Upper lobe of right lung (tissue), 1 donor: ENCODE results near the gene DIS3L2. TPM values are rescaled to one million over a fixed set of nuclear protein-coding genes. Genes with fewer than 3 reads are reported as not detected.
"Not testable (repeated sequence)": the region's sequence is repeated elsewhere in the genome, so short reads cannot be mapped to it uniquely, and the experiment has no call there.

Source experiments
- ATAC-seq: fragments of 200-7000 bp; cut with Tn5 transposase; one replicate; pipeline ENCODE4 v1.9.1; 2020; ENCODE audit warnings: mild to moderate bottlenecking, moderate library complexity
- DNase-seq: peaks from one replicate; pipeline ENCODE4 v3.0.0-alpha.2; 2020
- H3K27ac ChIP-seq: fragments of 200-600 bp; one replicate; pipeline ENCODE4 v1.8.0; 2022
- H3K27me3 ChIP-seq: fragments of 200-600 bp; one replicate; pipeline ENCODE4 v1.8.0; 2022; ENCODE audit warnings: mild to moderate bottlenecking
- H3K36me3 ChIP-seq: fragments of 200-600 bp; one replicate; pipeline ENCODE4 v1.8.0; 2022
- H3K4me1 ChIP-seq: fragments of 200-600 bp; one replicate; pipeline ENCODE4 v1.8.0; 2022
- H3K4me3 ChIP-seq: fragments of 200-600 bp; one replicate; pipeline ENCODE4 v1.8.0; 2022; ENCODE audit warnings: mild to moderate bottlenecking
- H3K9me3 ChIP-seq: fragments of 200-600 bp; one replicate; pipeline ENCODE4 v1.8.0; 2022
- intact Hi-C: fragments of 100-400 bp; cut with DNase I; formaldehyde crosslinking; loops from one replicate; pipeline ENCODE4 v1.11.0; 2022
- total RNA-seq: library from RNA; stranded (reverse); fragmentation: NEBNext Ultra II Directional; extraction: Animal tissue kit (Norgen Biotek cat#: 25700); gene quantifications from one replicate; pipeline ENCODE4 v1.2.1, GENCODE V29; 2021
- TF ChIP-seq, protein P1 (sequence below): fragments of 200-600 bp; IDR thresholded peaks from one replicate; pipeline ENCODE4 v1.8.0; 2022; ENCODE audit warnings: antibody characterized with exemption
- donor health status: DM: no; HTN: yes; CAD: no; lungs with severe emphysema.

The DIS3L2 gene
- total RNA-seq, 1 donor from 2014 or later: 35.8 TPM

- Histone ChIP-seq H3K27ac (no peak overlapping the region), H3K9me3 (no peaks in the 10 kb centered on the region), H3K27me3 (no peaks in the 10 kb centered on the region), H3K36me3 (peaks cover 39% of the 10 kb centered on the region), H3K4me3 (no peak overlapping the region), H3K4me1 (no peaks in the 10 kb centered on the region)
- no peak for ATAC-seq
- TF ChIP-seq, protein P1, sequence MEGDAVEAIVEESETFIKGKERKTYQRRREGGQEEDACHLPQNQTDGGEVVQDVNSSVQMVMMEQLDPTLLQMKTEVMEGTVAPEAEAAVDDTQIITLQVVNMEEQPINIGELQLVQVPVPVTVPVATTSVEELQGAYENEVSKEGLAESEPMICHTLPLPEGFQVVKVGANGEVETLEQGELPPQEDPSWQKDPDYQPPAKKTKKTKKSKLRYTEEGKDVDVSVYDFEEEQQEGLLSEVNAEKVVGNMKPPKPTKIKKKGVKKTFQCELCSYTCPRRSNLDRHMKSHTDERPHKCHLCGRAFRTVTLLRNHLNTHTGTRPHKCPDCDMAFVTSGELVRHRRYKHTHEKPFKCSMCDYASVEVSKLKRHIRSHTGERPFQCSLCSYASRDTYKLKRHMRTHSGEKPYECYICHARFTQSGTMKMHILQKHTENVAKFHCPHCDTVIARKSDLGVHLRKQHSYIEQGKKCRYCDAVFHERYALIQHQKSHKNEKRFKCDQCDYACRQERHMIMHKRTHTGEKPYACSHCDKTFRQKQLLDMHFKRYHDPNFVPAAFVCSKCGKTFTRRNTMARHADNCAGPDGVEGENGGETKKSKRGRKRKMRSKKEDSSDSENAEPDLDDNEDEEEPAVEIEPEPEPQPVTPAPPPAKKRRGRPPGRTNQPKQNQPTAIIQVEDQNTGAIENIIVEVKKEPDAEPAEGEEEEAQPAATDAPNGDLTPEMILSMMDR: no peak
- no peak for DNase-seq
- intact Hi-C loops: no loop called here
These were observed 66.6 kb downstream of the DIS3L2 start for GRCh38 chr2:232028071-232028470.

GRCh38 chr2:232028631-232029030, 67.1 kb downstream of the DIS3L2 start:
- DNase-seq: no peak
- Histone ChIP-seq H3K4me1 (no peaks in the 10 kb centered on the region), H3K4me3 (no peak overlapping the region), H3K27ac (no peak overlapping the region), H3K9me3 (no peaks in the 10 kb centered on the region), H3K36me3 (peaks cover 39% of the 10 kb centered on the region), H3K27me3 (no peaks in the 10 kb centered on the region)
- TF ChIP-seq, protein P1: no peak
- intact Hi-C loops: no loop called here
- ATAC-seq: no peak

- Histone ChIP-seq H3K4me3 (no peak overlapping the region), H3K4me1 (no peaks in the 10 kb centered on the region), H3K36me3 (peaks cover 32% of the 10 kb centered on the region), H3K9me3 (no peaks in the 10 kb centered on the region), H3K27me3 (no peaks in the 10 kb centered on the region), H3K27ac (no peak overlapping the region)
- ATAC-seq (no peak), DNase-seq (no peak)
- TF ChIP-seq, protein P1: no peak
- intact Hi-C loops: no loop called here
These were observed 67.8 kb downstream of the DIS3L2 start for GRCh38 chr2:232029346-232029745.

GRCh38 chr2:232030229-232030628, 68.7 kb downstream of the DIS3L2 start:
- Histone ChIP-seq H3K36me3 (peaks cover 23% of the 10 kb centered on the region), H3K4me1 (no peaks in the 10 kb centered on the region), H3K27ac (no peak overlapping the region), H3K4me3 (no peak overlapping the region), H3K27me3 (no peaks in the 10 kb centered on the region), H3K9me3 (peaks cover 2% of the 10 kb centered on the region)
- ATAC-seq: no peak
- DNase-seq: no peak
- TF ChIP-seq, protein P1: no peak
- intact Hi-C loops: no loop called here

DNA sequence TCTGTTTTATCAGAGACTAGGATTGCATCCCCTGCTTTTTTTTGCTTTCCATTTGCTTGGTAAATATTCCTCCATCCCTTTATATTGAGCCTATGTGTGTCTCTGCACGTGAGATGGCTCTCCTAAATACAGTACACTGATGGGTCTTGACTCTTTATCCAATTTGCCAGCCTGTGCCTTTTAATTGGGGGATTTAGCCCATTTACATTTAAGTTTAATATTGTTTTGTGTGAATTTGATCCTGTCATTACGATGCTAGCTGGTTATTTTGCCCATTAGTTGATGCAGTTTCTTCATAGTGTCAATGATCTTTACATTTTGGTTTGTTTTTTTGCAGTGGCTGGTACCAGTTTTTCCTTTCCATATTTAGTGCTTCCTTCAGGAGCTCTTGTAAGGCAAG, 73.8 kb downstream of the DIS3L2 start:
- DNase-seq, H3K27me3 ChIP-seq, H3K36me3 ChIP-seq, H3K9me3 ChIP-seq, H3K27ac ChIP-seq, H3K4me1 ChIP-seq, H3K4me3 ChIP-seq, intact Hi-C loops, ATAC-seq: not testable (repeated sequence)

DNA sequence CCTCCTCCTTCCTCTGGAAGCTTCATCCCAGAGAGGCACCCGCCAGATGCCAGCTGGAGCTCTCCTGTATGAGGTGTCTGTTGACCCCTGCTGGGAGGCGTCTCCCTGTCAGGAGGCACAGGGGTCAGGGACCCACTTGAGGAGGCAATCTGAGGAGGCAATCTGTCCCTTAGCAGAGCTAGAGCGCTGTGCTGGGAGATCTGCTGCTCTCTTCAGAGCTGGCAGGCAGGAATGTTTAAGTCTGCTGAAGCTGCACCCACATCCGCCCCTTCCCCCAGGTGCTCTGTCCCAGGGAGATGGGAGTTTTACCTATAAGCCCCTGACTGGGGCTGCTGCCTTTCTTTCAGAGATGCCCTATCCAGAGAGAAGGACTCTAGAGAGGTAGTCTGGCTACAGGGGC, 75.4 kb downstream of the DIS3L2 start:
- ATAC-seq, H3K27me3 ChIP-seq, H3K4me1 ChIP-seq, intact Hi-C loops, H3K9me3 ChIP-seq, DNase-seq, H3K4me3 ChIP-seq, H3K36me3 ChIP-seq, H3K27ac ChIP-seq: not testable (repeated sequence)

GRCh38 chr2:232038251-232038880, 76.9 kb downstream of the DIS3L2 start:
- Histone ChIP-seq H3K4me3 (no peak overlapping the region), H3K4me1 (no peaks in the 10 kb centered on the region), H3K27me3 (no peaks in the 10 kb centered on the region), H3K27ac (no peak overlapping the region), H3K36me3 (no peaks in the 10 kb centered on the region), H3K9me3 (peaks cover 4% of the 10 kb centered on the region)
- ATAC-seq (no peak), DNase-seq (no peak)
- TF ChIP-seq, protein P1: no peak
- intact Hi-C loops: no loop called here
